NCI-H1105 (cell line): ENCODE measurements around the gene KRTAP4-11.
"Not testable (repeated sequence)": the region's sequence is repeated elsewhere in the genome, so short reads cannot be mapped to it uniquely, and the experiment has no call there.

Experiments
- DNase-seq: peaks from one replicate; lab custom pipeline; 2025; lab: John Stamatoyannopoulos, UW

Gene KRTAP4-11

GRCh38 chr17:41123991-41124371 lies 5.8 kb upstream of the KRTAP4-11 start, which contains the start of gene KRTAP4-12:
Gene KRTAP4-12, minus strand, starts transcription at chr17:41124182. Its CDS starts 60 bp downstream, at chr17:41124122.
- DNase-seq = not testable (repeated sequence)

- DNase-seq = not testable (repeated sequence)
These were observed 5.3 kb upstream of the KRTAP4-11 start for GRCh38 chr17:41123292-41123990.

GRCh38 chr17:41121742-41122141 lies 3.6 kb upstream of the KRTAP4-11 start:
- no peak for DNase-seq

- DNase-seq = not testable (repeated sequence)
These were observed 1.8 kb upstream of the KRTAP4-11 start for GRCh38 chr17:41119696-41120690.

GRCh38 chr17:41118721-41119120 lies 548 bp upstream of the KRTAP4-11 start:
- DNase-seq = no peak

- no peak for DNase-seq
These were observed 1.9 kb downstream of the KRTAP4-11 start for GRCh38 chr17:41116297-41116696.

- no peak for DNase-seq
These were observed 6.9 kb downstream of the KRTAP4-11 start for GRCh38 chr17:41111151-41111885.

GRCh38 chr17:41108728-41109386 lies 9.3 kb downstream of the KRTAP4-11 start:
- DNase-seq = not testable (repeated sequence)

GRCh38 chr17:41107941-41108450 lies 10.2 kb downstream of the KRTAP4-11 start:
- DNase-seq = no peak

- DNase-seq = not testable (repeated sequence)
These were observed 12.8 kb downstream of the KRTAP4-11 start, which contains the start of gene KRTAP4-9 for GRCh38 chr17:41105347-41105746. Gene KRTAP4-9, plus strand, starts transcription at chr17:41105389. Its CDS starts 0 bp downstream, at chr17:41105389.

- not testable (repeated sequence) for DNase-seq
These were observed 13.7 kb downstream of the KRTAP4-11 start for GRCh38 chr17:41104386-41105038.

GRCh38 chr17:41103896-41104295 lies 14.3 kb downstream of the KRTAP4-11 start:
- DNase-seq = no peak

GRCh38 chr17:41101586-41102259 lies 16.4 kb downstream of the KRTAP4-11 start, which contains the start of gene KRTAP4-16:
Gene KRTAP4-16, minus strand, starts transcription at chr17:41102209. Its CDS starts 0 bp downstream, at chr17:41102209.
- DNase-seq = no peak

- DNase-seq = not testable (repeated sequence)
These were observed 18.3 kb downstream of the KRTAP4-11 start for GRCh38 chr17:41099682-41100480.

GRCh38 chr17:41098481-41098880 lies 19.7 kb downstream of the KRTAP4-11 start:
- DNase-seq = no peak

- DNase-seq = no peak
These were observed 20.1 kb downstream of the KRTAP4-11 start, which contains the start of gene KRTAP4-8 for GRCh38 chr17:41098042-41098441. Gene KRTAP4-8, minus strand, starts transcription at chr17:41098142. Its CDS starts 58 bp downstream, at chr17:41098084.

- DNase-seq = no peak
These were observed 22.1 kb downstream of the KRTAP4-11 start for GRCh38 chr17:41096055-41096454.

GRCh38 chr17:41088760-41089352 lies 29.3 kb downstream of the KRTAP4-11 start:
- not testable (repeated sequence) for DNase-seq
